HCT116 (cell line): ENCODE results near the gene HEPACAM. TPM values are rescaled to one million over a fixed set of nuclear protein-coding genes. Genes with fewer than 3 reads are reported as not detected.

Experiments used
- ATAC-seq: fragments of 200-7000 bp; cut with Tn5 transposase; 2 replicates; pipeline ENCODE4 v1.9.1; 2020; ENCODE audit warnings: mild to moderate bottlenecking, moderate library complexity
- BruUV-seq: library from RNA; stranded (reverse); fragments of 400-500 nt; replicated peaks from 2 replicates; lab custom pipeline; 2021; lab: Mats Ljungman, UMichigan
- CTCF ChIA-PET: fragments of 300-600 bp; sonication (Branson Sonifier 250); formaldehyde crosslinking; loops from one replicate; lab custom pipeline; 2021; ENCODE audit warnings: antibody characterized with exemption; lab: Charles Lee
- POLR2A ChIA-PET: fragments of 300-600, 350-600 bp; sonication (Branson Sonifier 250); formaldehyde crosslinking; loops from one replicate; lab custom pipeline; 2021; ENCODE audit warnings: antibody characterized with exemption; lab: Charles Lee
- RAD21 ChIA-PET, 2 experiments: fragments of 300-600 bp; sonication (Branson Sonifier 250); formaldehyde crosslinking; loops; one replicate each; lab custom pipeline; 2023; ENCODE audit warnings: low total read pairs in 2 of 2; ENCODE audit not compliant: uncharacterized antibody in 2 of 2, unreplicated experiment in 2 of 2, low non-redundant PET in 1 of 2; lab: Charles Lee
- DNase-seq: peaks from one replicate; pipeline ENCODE4 v3.0.0-alpha.2; 2010; ENCODE audit warnings: low read depth, low spot score
- H2AFZ ChIP-seq: fragments of 200-600 bp; shearing (Covaris generic), sonication (generic); 2 replicates; pipeline ENCODE4 v1.6.1; 2017; ENCODE audit warnings: low read depth, mixed run types, mixed read lengths, antibody characterized with exemption, low read length; ENCODE audit not compliant: poor library complexity, severe bottlenecking
- H3K27ac ChIP-seq: 2 replicates; pipeline ENCODE4 v1.5.1; 2012; ENCODE audit warnings: low read depth, low read length
- H3K27me3 ChIP-seq: fragments of 200-600 bp; sonication (generic); 2 replicates; pipeline ENCODE4 v1.6.1; 2016; ENCODE audit warnings: mixed run types, low read length, mixed read lengths; ENCODE audit not compliant: insufficient read depth
- H3K36me3 ChIP-seq, 2 experiments: fragments of 200-500 bp in 1 of 2; fragments of 200-600 bp in 1 of 2; sonication (Bioruptor generic) in 1 of 2; sonication (generic) in 1 of 2; 2 replicates each; pipeline versions ENCODE4 v1.5.1 to v1.6.1; 2014 to 2016; ENCODE audit warnings: low read length in 2 of 2, inconsistent platforms in 1 of 2, mixed read lengths in 1 of 2, mixed run types in 1 of 2; ENCODE audit not compliant: insufficient read depth in 2 of 2, control insufficient read depth in 1 of 2
- H3K4me1 ChIP-seq, 2 experiments: fragments of 200-600 bp in 1 of 2; sonication (generic) in 1 of 2; 2 replicates each; pipeline versions ENCODE4 v1.5.1 to v1.6.1; 2012 to 2017; ENCODE audit warnings: low read length in 2 of 2, inconsistent platforms in 1 of 2, mild to moderate bottlenecking in 1 of 2, mixed read lengths in 1 of 2, mixed run types in 1 of 2, moderate library complexity in 1 of 2; ENCODE audit not compliant: insufficient read depth in 2 of 2, control insufficient read depth in 1 of 2
- H3K4me2 ChIP-seq: fragments of 200-600 bp; sonication (generic); 2 replicates; pipeline ENCODE4 v1.6.1; 2017; ENCODE audit warnings: mixed run types, low read length, mixed read lengths
- H3K4me3 ChIP-seq, 2 experiments: fragments of 200-600 bp in 1 of 2; sonication (generic) in 1 of 2; replicated peaks in 1 of 2; 2 replicates each; pipeline ENCODE4 v1.5.1; 2011 to 2016; ENCODE audit warnings: low read length in 2 of 2, control low read depth in 1 of 2, low read depth in 1 of 2, mild to moderate bottlenecking in 1 of 2, mixed read lengths in 1 of 2, mixed run types in 1 of 2
- H3K79me2 ChIP-seq: fragments of 200-600 bp; sonication (generic); 2 replicates; pipeline ENCODE4 v1.6.1; 2017; ENCODE audit warnings: mild to moderate bottlenecking, mixed run types, low read length, moderate library complexity, mixed read lengths; ENCODE audit not compliant: insufficient read depth
- H3K9ac ChIP-seq: fragments of 200-600 bp; sonication (generic); 2 replicates; pipeline ENCODE4 v1.6.1; 2016; ENCODE audit warnings: low read length, mixed read lengths
- H3K9me2 ChIP-seq: fragments of 200-600 bp; sonication (generic), shearing (Covaris generic); 2 replicates; pipeline ENCODE4 v1.6.1; 2017; ENCODE audit warnings: mixed run types, mild to moderate bottlenecking, moderate library complexity; ENCODE audit not compliant: insufficient read depth
- H3K9me3 ChIP-seq, 2 experiments: fragments of 200-500 bp in 1 of 2; fragments of 200-600 bp in 1 of 2; sonication (Bioruptor generic) in 1 of 2; sonication (generic) in 1 of 2; 2 replicates each; pipeline ENCODE4 v1.6.1; 2014 to 2017; ENCODE audit warnings: low read length in 2 of 2, mixed read lengths in 2 of 2, inconsistent platforms in 1 of 2, low read depth in 1 of 2, mild to moderate bottlenecking in 1 of 2, mixed run types in 1 of 2, moderate library complexity in 1 of 2; ENCODE audit not compliant: control insufficient read depth in 1 of 2, insufficient read depth in 1 of 2
- H4K20me1 ChIP-seq: fragments of 200-600 bp; sonication (generic), shearing (Covaris generic); 2 replicates; pipeline ENCODE4 v1.6.1; 2017; ENCODE audit warnings: mixed run types, mild to moderate bottlenecking, moderate library complexity; ENCODE audit not compliant: insufficient read depth
- CEBPB ChIP-seq: IDR thresholded peaks from 2 replicates; pipeline ENCODE4 v1.6.1; 2012; ENCODE audit warnings: low read depth
- EZH2phosphoT487 ChIP-seq: fragments of 200-600 bp; IDR thresholded peaks from 2 replicates; pipeline ENCODE4 v1.6.1; 2018; ENCODE audit warnings: antibody characterized with exemption, borderline replicate concordance
- FOSL1 ChIP-seq: IDR thresholded peaks from 2 replicates; pipeline ENCODE4 v1.6.1; 2012; ENCODE audit warnings: low read depth
- JUND ChIP-seq: IDR thresholded peaks from 2 replicates; pipeline ENCODE4 v1.6.1; 2012
- POLR2AphosphoS5 ChIP-seq: IDR thresholded peaks from 2 replicates; pipeline ENCODE4 v1.6.1; 2011; ENCODE audit warnings: mild to moderate bottlenecking, low read depth, low read length, moderate library complexity
- SIN3A ChIP-seq: IDR thresholded peaks from 2 replicates; pipeline ENCODE4 v1.6.1; 2012; ENCODE audit warnings: low read depth
- SRF ChIP-seq: IDR thresholded peaks from 2 replicates; pipeline ENCODE4 v1.6.1; 2012; ENCODE audit warnings: low read depth
- TCF7L2 ChIP-seq: IDR thresholded peaks from 2 replicates; pipeline ENCODE4 v1.7.0; 2011; ENCODE audit warnings: borderline replicate concordance, inconsistent platforms; ENCODE audit not compliant: insufficient read depth, insufficient read length; ENCODE audit errors: extremely low read depth
- YY1 ChIP-seq: IDR thresholded peaks from 2 replicates; pipeline ENCODE4 v1.6.1; 2011; ENCODE audit warnings: low read length, low read depth, moderate library complexity, mild to moderate bottlenecking; ENCODE audit not compliant: insufficient replicate concordance; ENCODE audit errors: extremely low read depth
- ZFX ChIP-seq: fragments of 450-650 bp; IDR thresholded peaks from 2 replicates; pipeline ENCODE4 v1.6.1; 2017
- ZNF274 ChIP-seq: fragments of 200-500 bp; sonication (Bioruptor generic); IDR thresholded peaks from 2 replicates; pipeline ENCODE4 v1.6.1; 2014; ENCODE audit warnings: mild to moderate bottlenecking, low read depth, low read length, inconsistent platforms
- intact Hi-C: fragments of 100-400 bp; cut with micrococcal nuclease; formaldehyde crosslinking; loops from 2 replicates; pipeline ENCODE4 v1.10.0; 2022
- total RNA-seq: library from RNA; stranded (reverse); gene quantifications from one replicate; pipeline ENCODE4 v1.2.1, GENCODE V29; 2021; ENCODE audit not compliant: unreplicated experiment
- TF ChIP-seq, protein P1 (sequence below), 3 experiments: fragments of 200-600 bp in 1 of 3; sonication (generic) in 1 of 3; IDR thresholded peaks in 2 of 3; conservative IDR thresholded peaks in 1 of 3; 2 replicates each; pipeline ENCODE4 v1.5.1; 2012 to 2017; ENCODE audit warnings: low read depth in 2 of 3, low read length in 2 of 3, antibody characterized with exemption in 1 of 3, borderline replicate concordance in 1 of 3, control low read depth in 1 of 3, mild to moderate bottlenecking in 1 of 3, mixed read lengths in 1 of 3, mixed run types in 1 of 3, moderate library complexity in 1 of 3; ENCODE audit not compliant: insufficient read depth in 1 of 3

The HEPACAM gene
- total RNA-seq, 1 experiment from 2014 or later: not detected

DNA sequence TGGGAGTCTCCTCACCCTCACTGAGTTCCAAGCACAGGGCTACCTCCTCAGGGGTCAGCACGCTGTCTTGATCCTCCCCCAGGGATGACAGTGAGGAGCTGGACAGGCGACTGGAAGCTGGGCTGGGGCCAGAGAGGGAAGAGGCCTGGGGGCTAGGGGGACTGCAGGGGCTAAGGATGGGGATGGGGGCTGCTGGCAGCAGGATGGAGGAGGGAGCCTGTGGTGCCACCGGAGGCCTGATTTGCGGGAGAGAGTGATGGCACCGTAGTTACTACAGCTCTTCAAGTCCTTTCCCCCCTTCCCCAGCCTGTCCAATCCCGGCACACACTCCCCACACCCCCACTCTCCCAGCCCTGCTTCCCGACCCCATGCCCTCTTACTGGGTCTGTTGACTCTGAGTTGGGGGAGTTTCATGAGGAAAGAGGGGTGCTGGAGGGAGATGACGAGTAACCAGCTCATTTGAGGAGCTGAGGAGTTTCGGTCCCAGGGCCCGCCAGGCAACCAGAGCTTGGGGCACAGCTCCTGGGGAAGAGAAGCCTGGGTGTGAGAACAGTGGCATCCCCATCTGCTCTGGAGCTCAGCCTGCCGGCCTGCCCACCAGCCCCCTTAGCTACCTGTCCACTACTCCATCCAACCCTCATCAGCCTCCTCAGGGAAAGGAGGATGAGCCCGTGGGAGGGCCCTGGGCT is 48.7 kb downstream of the HEPACAM start:
- Histone ChIP-seq H3K4me1 (no peaks in the 10 kb centered on the region), H3K4me3 (no peak overlapping the region), H3K4me2 (no peak overlapping the region), H3K27ac (no peak overlapping the region), H3K9me3 (no peaks in the 10 kb centered on the region), H3K27me3 (0 out of 2 replicates have a peak, but pooled peaks cover 3% of the 10 kb centered on the region), H3K79me2 (no peaks in the 10 kb centered on the region), H2AFZ (no peak overlapping the region), H4K20me1 (no peaks in the 10 kb centered on the region), H3K9ac (no peak overlapping the region), H3K9me2 (no peaks in the 10 kb centered on the region)
- CTCF ChIA-PET: interaction anchor here (1.9 kb wide), 1 partner anchor 11 kb away, joined by 8 read pairs; no protein-coding TSS in a partner anchor
- ATAC-seq: no peak
- no TSS peak for BruUV-seq
- no peak for DNase-seq
- intact Hi-C loops: no loop called here
- TF ChIP-seq SIN3A (no peak), POLR2AphosphoS5 (no peak), EZH2phosphoT487 (no peak), TCF7L2 (no peak), YY1 (no peak), FOSL1 (no peak), JUND (no peak), ZFX (no peak), CEBPB (no peak), SRF (no peak), ZNF274 (no peak)
- TF ChIP-seq, protein P1, sequence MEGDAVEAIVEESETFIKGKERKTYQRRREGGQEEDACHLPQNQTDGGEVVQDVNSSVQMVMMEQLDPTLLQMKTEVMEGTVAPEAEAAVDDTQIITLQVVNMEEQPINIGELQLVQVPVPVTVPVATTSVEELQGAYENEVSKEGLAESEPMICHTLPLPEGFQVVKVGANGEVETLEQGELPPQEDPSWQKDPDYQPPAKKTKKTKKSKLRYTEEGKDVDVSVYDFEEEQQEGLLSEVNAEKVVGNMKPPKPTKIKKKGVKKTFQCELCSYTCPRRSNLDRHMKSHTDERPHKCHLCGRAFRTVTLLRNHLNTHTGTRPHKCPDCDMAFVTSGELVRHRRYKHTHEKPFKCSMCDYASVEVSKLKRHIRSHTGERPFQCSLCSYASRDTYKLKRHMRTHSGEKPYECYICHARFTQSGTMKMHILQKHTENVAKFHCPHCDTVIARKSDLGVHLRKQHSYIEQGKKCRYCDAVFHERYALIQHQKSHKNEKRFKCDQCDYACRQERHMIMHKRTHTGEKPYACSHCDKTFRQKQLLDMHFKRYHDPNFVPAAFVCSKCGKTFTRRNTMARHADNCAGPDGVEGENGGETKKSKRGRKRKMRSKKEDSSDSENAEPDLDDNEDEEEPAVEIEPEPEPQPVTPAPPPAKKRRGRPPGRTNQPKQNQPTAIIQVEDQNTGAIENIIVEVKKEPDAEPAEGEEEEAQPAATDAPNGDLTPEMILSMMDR (IDR thresholded peaks at IDR 0.05 in 2 of 3, conservative IDR thresholded peaks at IDR 0.05 in 1 of 3; ENCODE audit: borderline replicate concordance in 1 of 3, insufficient read depth in 1 of 3, low read depth in 2 of 3, low read length in 2 of 3): no peak
- TF ChIP-seq, all 23 proteins: peak for 0
- H3K36me3 ChIP-seq: no peaks in the 10 kb centered on the region
- POLR2A ChIA-PET: no interaction called here
- RAD21 ChIA-PET: no interaction called here
